ENCODE measurements around the gene IGF2BP2. TPM values are rescaled to one million over a fixed set of nuclear protein-coding genes. Genes with fewer than 3 reads are reported as not detected.
"Not testable (repeated sequence)": the region's sequence is repeated elsewhere in the genome, so short reads cannot be mapped to it uniquely, and the experiment has no call there.

Gene IGF2BP2
- polyA plus RNA-seq, 1 donor: 38.3 TPM

DNA sequence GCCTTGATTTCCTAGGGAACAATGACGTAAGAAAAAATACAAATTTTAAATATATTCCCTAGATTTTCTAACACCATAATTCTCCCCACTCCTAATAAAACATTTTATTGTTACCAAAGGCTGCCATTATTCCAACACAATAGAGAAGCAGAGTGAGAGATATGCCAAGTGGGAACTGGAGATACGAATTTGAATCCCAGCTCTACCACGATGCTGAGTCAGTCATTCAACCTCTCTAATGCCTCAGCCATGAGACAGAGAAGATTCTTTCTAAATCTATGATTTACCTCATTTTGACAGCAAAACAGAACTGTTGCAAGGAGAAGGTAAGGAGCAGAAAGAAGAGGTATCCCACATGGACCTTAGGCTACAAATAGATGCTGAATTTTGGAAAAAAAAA lies 112.5 kb downstream of the IGF2BP2 start:
- no peak for DNase-seq (ENCODE audit: low read depth)

DNA sequence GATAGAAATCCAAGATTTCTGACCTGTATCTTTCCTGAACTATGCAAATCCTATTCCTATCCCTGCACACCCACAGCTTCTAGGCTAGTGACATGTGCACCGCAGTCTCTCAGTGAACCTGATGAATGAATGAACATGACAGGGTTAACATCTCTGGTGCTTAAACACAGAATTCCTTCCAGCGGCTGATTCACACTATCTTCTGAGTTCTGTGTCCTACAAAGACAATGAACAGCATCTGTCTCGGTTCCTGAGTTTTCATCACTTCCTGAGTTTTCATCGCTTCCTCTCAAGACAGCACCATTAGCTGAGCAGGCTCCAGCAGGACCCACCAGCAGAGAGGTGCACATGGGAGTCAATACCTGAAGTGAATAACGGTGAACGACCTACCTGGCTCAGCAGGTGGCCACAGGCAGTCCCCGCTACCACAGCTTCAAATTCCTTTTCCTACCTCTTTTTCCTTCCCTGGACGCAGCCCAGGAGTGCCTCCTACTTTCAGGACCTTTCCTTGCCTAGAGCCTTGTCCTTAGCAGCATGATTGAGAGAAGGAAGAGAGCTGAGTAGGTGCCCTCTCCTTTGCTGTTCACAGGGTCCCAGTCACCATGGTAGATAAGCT lies 113.5 kb downstream of the IGF2BP2 start:
- no peak for DNase-seq (ENCODE audit: low read depth)

DNA sequence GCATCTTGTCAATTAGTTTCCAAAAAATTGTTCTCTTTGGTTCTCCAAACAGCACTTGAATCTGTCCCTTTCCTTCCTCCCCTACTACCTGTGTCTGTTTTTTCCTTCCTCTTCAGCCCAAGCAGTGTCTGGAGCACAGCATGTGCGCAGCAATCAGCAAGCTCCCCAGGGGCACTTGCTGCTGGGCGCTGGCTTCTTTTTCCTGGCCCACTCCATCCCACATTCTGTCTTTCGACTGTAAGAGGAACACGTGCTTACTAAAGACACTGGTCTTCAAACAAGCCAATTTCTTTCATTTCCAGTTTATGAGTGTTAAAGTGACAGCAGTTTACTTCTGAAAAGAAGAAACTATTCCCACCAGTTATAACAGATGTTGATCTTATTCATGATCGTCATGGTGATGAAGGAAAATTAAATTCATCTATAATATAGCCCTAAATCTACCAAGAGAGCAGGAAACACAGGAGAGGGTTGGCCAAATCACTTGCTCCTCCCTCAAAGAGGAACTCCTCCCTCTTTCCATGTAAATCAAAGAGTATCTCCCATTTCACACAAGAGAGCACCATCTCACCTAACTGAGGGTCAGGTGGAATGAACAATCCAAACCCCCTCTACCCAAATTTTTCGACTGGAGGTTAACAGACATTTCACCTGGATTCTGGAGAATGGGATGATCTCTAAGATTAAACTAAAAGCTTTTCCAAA lies 115.4 kb downstream of the IGF2BP2 start:
- no peak for DNase-seq (ENCODE audit: low read depth)

DNA sequence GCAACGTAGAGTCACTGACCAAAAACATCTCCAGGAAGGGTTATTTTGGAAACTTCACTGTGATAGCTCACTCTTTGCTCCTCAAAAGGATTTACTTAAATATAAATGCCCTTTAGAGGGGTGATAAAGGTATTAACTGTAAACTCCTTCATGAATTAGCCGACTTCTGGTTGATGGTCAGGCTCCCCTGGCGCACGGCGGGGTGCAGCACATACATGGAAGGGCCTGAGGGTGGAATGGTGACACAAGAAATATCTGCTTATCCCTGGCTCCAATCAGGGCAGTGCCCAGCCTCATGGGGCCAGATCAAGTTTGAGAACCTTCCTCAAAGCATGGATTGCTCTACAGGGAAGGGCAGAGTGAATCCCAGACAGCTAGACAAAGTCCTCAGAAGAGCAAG lies 116.5 kb downstream of the IGF2BP2 start:
- DNase-seq (ENCODE audit: low read depth): no peak

DNA sequence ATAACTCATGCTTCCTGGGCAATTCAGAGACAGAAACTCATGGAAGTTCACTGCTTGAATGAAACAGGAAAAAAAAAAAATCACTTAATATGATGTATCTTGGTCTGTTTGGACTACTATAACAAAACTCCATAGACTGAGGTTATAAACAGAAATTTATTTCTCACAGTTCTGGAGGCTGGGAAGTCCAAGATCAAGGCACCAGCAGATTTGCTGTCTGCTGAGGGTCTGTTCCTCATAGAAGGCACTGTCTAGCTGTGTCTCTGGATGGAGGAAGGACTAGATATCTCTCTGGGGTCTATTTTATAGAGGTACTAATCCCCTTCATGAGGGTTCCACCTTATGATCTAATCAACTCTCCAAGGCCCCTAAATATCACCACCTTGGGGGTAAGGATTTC lies 119.3 kb downstream of the IGF2BP2 start:
- DNase-seq (ENCODE audit: low read depth): no peak

DNA sequence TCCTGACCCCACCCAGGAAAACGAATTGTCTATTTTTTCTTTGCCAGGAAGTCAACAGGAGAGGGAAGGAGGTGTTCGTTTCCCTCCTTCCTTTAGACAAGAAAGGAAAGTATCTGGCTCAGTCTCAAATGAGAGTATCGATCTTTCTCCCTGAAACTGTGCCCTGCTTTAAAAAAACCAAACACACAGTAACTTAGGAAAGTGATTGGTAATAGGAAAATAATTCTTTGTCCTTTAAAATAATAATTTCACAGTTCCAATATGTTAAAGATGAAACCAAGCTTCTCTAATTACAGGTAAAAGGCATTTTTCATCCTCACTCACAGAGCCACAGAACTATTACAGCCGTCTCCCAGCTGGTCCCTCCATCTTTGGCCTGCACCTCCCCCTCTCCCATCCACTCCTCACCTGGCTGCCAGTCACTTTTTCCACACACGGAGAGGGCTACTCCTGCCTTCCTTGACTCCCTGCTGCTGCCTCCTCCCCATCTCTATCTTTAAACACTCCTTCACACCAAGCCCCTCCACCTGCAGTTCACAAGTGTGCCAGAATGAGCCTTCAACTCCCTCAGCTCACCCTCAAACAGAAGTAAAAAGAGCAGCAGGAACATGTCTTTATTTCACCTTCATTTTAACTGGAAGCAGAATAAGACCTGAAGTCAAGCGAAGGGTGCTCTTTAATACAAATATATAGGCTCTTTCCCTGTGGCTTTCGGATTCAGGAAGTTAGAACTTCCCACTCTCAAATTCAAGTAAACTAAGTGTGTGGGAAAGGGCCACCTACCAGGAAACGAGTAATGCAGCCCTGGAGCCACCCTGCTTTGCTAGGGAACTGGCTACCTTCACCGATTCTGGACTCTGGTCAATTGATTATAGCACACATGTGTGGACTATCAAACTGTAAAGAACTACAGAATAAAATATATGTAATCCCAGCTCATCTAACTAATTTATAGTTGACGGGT lies 122.3 kb downstream of the IGF2BP2 start:
- no peak for DNase-seq (ENCODE audit: low read depth)

DNA sequence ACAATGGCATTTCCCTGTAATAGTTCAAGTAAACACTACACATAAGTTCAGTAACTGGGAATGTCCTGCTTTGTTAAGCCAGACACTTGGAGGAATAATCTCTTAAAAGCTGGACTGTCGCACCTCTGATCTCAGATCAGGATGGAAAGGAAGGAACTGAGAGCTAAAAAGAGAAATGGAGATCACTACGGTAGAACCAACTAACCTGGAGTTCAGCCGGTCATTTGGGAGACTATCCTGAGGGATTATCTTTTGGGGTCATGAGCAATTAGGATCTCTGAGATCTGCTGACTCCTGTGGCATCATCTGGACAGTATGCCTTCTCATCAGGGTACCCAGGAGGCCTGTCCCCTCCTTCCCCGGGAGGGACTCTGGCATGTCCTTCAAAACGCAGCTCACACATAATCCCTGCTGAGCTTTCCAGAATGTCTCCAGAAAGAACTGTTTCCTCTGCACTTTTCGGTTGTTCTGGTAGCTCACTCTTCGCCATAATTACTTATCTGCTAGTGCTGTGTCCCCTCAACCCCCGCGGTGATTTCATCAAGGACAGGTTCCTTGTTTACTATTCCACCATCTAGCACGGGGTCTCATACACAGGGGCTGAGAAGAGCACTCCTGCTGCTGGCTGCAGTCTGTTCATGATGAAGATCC lies 123.1 kb downstream of the IGF2BP2 start:
- DNase-seq (ENCODE audit: low read depth): no peak

DNA sequence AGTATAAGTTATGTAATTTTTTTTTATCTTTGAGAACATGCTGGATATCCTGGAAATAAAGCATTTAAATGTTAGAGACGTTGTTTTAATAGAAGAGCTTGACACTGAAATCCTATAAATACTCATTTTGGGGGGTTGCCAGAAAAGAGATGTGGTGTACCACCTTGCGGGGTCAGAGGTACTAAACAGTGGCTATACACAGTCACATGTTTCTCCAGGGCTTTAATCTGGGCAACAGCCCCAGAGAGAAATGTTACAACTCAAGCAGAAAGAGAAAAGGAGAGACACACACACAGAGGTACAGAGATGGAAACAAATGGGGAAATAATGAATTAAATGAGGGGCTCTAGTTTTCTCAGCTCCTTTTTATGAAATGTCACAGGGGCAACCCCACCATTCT lies 124.9 kb downstream of the IGF2BP2 start:
- DNase-seq (ENCODE audit: low read depth): no peak

DNA sequence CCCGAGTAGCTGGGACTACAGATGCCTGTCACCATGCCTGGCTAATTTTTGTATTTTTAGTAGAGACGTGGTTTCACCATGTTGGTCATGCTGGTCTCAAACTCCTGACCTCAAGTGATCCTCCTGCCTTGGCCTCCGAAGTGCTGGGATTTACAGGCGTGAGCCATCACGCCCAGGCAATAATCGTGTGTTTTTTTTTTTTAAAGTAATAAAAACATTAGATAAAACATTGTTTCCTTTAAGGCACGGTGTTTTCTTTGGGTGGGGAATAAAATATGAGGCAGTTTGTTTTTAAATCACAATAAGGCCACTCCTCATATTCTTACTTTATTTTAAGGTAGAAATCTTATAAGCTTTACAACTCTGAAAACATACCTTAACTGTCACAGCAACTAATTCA lies 127.6 kb downstream of the IGF2BP2 start:
- not testable (repeated sequence) for DNase-seq (ENCODE audit: low read depth)

DNA sequence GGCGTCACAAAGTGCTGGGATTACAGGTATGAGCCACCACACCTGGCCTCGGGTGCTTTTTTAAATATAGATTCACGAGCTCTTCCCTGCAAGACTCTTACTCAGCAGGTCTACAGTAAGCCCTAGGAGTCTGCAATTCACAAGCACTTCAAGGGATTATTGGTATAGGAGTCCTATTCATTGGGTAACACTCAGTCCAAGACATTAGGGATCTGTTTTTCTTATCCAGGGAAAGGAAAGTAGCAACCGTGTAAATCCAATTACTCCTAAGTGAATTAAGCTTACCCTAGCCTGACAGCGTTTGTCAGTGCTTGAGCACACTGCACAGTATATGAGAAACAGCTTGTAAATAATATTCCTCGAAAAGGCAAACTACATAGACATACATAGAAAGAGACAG lies 128.8 kb downstream of the IGF2BP2 start:
- DNase-seq (ENCODE audit: low read depth): no peak

DNA sequence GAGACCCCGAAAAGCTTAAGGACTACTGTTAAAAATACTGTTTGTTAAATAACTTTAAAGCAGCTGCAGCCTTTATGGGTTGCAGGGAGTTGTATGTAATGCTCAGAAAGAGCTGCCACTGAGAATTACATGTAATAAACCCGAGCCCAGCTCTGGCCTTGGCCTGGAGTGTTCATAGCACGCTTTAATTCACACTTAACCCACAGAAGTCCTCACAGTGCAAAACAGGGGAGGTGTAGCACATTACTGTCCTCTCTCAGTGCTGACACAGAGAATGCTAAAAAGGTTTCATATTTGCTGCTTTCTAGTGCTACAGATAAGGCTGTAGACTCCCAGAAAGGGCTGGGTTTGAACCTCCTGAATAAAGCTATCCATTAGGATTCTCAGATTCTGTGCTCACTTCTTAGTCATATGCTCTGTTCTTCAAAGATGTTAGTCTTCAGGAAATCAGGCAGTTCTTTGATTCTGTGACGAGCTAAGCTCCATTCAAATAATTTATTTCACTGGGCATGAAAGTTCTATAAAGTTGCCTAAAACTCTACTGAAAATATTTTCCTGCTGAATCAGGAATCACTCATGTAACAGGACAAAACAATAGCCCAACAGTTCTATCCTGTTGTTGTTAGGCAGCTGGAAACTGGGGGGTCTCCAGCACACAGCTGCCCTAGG lies 130.7 kb downstream of the IGF2BP2 start:
- no peak for DNase-seq (ENCODE audit: low read depth)

DNA sequence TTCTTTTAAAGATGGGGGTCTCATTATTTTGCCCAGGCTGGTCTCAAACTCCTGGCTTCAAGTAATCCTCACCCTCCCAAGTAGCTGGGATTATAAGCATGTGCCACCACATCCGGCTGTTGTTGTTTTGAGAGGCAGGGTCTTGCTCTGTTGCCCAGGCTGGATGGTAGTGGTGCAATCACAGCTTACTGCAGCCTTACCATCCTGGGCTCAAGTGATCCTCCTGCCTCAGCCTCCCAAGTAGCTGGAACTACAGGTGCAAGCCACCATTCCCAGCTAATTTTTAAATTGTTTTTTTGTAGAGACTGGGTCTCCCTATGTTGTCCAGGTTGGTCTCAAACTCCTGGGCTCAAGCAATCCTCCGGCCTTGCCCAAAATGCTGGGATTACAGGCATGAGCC lies 133.2 kb downstream of the IGF2BP2 start:
- no peak for DNase-seq (ENCODE audit: low read depth)

DNA sequence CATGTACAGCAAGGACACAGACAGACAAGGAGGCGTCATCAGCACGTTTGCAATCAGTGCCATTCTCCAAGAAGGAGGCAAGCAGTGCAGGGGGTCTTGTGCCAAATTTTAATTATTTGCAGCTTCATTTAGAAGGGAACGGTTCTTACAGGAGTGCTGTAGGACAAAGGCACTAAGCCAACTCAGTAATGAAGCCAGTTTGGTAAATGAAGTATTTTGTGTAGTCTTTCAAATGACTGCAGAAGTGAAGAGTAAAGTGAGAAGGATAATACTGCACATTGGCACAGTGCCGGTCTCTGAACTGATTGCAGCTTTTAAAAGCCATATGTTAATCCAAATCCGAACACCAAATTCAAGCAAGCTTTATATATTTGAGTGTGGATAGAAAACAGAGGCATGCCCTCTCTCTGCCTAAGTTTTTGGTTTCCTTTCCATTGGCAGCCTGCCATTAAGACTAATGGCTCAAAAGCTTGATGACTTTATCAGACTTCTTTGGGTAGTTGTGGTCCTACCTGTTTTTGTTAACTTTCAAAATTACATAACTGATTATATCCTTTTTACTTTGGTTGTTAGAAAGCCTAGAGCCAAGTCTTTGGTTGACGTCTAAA lies 137.5 kb downstream of the IGF2BP2 start:
- no peak for DNase-seq (ENCODE audit: low read depth)

DNA sequence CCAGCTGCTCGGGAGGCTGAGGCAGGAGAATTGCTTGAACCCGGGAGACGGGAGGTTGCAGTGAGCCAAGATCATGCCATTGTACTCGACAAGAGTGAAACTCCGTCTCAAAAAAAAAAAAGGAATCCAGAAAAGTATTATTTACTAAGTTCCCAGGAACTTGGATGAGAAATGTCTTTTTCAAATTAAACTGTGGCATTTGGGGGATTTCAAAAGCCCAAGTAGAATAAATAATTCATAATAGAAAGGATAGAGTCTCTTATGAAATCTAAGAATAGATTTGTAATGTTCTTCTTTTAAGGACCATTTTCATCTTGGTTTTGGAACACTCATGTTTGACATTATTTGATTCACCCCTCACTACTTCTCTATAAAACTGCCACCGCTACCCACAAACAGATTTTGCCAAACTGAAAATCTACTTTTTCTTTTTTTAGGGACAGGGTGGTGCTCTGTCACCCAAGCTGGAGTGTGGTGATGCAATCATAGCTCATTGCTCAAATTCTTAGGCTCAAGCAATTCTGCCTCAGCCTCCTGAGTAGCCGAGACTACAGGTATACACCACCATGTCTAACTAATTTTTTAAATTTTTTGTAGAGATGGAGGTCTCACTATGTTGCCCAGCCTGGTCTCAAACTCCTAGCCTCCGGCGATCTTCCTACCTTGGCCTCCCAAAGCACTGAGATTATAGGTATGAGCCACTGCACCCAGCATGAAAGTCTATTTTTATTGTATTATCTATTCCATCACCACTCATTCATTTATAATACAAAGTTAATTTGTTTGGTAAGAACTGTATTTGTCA lies 139.4 kb downstream of the IGF2BP2 start:
- no peak for DNase-seq (ENCODE audit: low read depth)

DNA sequence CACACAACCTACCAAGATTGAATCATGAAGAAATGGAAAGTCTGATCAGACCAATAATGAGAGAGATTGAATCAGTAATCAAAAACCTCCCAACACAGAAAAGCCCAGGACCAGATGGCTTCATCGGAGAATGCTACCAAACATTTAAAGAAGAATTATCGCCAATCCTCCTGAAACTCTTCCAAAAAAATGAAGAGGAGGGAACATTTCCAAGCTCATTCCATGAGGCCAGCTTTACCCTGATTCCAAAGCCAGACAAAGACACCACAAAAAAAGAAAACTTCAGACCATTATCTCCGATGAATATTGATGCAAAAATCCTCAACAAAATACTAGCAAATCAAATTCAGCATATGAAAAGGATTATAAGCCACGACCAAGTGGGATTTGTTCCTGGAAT lies 144.6 kb downstream of the IGF2BP2 start:
- DNase-seq (ENCODE audit: low read depth): no peak

DNA sequence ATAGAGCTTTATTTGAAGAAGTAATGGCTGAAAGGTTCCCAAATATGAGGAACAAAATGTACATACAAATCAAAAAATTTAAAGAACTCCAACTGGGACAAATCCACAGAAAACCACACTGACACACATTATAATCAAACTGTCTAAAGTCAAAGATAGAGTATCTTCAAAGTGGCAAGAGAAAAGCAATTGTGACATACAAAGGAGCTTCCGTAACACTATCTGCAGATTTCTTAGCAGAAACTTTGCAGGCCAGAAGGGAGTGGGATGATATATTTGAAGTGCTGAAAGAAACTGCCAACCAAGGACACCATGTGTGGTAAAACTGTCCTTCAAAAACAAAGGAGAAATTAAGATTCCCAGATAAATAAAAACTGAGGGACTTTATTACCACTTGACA lies 146.8 kb downstream of the IGF2BP2 start:
- no peak for DNase-seq (ENCODE audit: low read depth)

DNA sequence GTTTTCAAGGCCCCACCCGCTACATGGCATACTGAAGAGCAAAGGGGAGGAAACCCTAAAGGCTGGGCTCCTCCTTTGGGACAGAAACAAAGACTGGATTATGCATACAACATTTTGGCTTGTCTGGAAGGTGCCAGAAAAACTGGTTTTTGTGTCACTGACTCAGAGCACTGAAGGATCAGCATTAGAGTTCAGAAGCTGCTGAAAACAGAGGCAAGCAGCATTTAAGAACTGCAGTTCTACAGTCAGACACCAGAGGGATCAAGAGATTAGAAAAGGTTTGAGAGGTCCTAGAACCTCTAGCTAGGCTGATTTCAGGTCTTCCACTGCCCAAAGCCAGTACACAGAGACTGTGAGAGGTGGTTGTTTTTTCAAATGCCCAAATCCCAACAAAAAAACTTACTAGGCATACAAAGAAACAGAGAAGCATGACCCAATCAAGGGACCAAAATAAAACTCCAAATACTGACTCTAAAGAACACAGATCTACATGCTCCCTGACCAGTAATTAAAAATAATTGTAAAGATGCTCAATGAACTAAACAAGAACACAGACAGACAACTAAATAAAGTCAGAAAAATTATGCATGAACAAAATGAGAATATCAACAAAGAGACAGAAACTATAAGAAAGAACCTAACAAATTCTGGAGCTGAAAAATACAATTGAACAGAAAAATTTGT lies 147.6 kb downstream of the IGF2BP2 start:
- DNase-seq (ENCODE audit: low read depth): peak; percentile 22

DNA sequence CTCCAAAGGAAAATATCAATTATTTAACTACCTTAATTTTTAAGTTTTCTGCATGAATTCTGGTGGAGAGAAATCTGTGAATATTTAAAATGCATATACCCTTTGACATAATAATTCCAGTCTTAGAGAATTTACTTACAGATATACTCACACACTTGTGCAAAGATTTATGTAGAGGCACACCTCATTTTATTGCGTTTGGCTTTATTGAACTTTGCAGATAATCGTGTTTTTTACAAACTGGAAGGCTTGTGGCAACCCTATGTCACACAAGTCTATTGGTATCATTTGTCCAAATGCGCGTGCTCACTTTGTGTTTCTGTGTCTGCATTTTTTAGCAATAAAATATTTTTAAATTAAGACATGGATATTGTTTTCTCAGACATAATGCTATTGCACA lies 157.3 kb downstream of the IGF2BP2 start:
- DNase-seq (ENCODE audit: low read depth): no peak

DNA sequence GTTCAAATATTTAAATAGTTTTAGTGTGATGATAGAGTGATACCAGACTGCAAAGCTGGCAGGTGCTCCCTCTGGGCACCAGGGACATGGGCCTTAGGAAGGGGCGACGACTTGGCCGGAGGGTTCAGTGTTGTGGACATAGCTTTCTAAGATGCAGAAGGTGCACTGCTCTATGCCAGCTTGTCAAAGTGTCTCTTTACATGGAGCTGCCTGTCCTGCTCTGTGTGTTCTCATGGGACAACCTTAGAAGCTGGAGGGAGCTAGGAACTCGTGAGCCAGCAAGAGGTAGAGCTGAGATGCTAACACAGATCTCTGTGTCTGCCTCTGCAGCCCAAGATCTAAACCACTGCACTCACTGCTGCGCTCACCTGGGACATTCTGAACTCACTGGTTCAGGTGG lies 160.9 kb downstream of the IGF2BP2 start:
- no peak for DNase-seq (ENCODE audit: low read depth)

DNA sequence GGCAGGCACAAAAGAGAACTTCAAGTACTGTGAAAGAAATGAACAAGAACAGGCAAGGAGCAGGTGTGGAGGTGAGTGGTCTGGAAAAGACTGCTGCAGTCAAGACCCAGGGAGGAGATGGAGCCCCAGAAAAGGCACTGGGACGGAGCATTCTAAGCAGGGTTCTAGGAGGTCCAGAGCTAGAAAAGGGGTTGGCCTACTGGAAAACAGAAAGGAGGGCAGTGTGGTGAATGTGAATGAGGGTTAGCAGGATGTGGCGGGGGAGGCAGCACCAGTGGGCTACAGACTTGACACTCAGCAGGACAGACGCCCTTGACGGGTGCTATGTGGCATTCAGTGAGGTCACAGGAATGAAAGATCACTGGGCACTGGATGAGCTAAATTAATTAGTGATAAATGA lies 163.1 kb downstream of the IGF2BP2 start:
- no peak for DNase-seq (ENCODE audit: low read depth)

All from forelimb muscle (tissue), 1 donor.